Right cardiac atrium (tissue), 5 donors: ENCODE data around the gene ALK. TPM values are rescaled to one million over a fixed set of nuclear protein-coding genes. Genes with fewer than 3 reads are reported as not detected.

Source experiments
- ATAC-seq, 2 donors: fragments of 200-7000 bp; cut with Tn5 transposase; one replicate each; pipeline versions ENCODE4 v1.8.0 to v1.9.1; 2020; ENCODE audit warnings: moderate library complexity in 2 of 2, mild to moderate bottlenecking in 1 of 2
- DNase-seq, 3 donors: peaks; one replicate each; pipeline ENCODE4 v3.0.0-alpha.2; 2020
- H3K27ac ChIP-seq: one replicate; pipeline ENCODE4 v1.5.1; 2013; ENCODE audit warnings: mild to moderate bottlenecking, low read length, control low read depth, moderate library complexity
- H3K27me3 ChIP-seq: one replicate; pipeline ENCODE4 v1.6.1; 2013; ENCODE audit not compliant: control insufficient read depth, insufficient read depth
- H3K4me1 ChIP-seq: one replicate; pipeline ENCODE4 v1.6.1; 2013; ENCODE audit warnings: low read length; ENCODE audit not compliant: control insufficient read depth, insufficient read depth
- H3K4me3 ChIP-seq: one replicate; pipeline ENCODE4 v1.5.1; 2013; ENCODE audit warnings: low read length, control low read depth
- H3K9me3 ChIP-seq: one replicate; pipeline ENCODE4 v1.6.1; 2013; ENCODE audit warnings: low read length; ENCODE audit not compliant: control insufficient read depth
- WGBS: extraction: QIAGEN DNeasy Blood & Tissue Kit; methylation state at CpG from one replicate; pipeline ENCODE4 v1.1.7; 2013; 5-methylcytosine and 5-hydroxymethylcytosine counted together
- intact Hi-C, 4 donors: fragments of 100-400 bp; cut with DNase I; formaldehyde crosslinking; loops; one replicate each; pipeline versions ENCODE4 v1.11.0 to v1.14.0; 2022 to 2023
- polyA plus RNA-seq: library from polyadenylated mRNA; stranded (reverse); fragments of 200-250 nt; gene quantifications from one replicate; pipeline ENCODE4 v1.2.3, GENCODE V29; 2013
- total RNA-seq, 4 donors: library from RNA; stranded (reverse); fragmentation: NEBNext Ultra II Directional; extraction: Animal tissue kit (Norgen Biotek cat#: 25700); gene quantifications; one replicate each; pipeline ENCODE4 v1.2.1, GENCODE V29; 2021
- donor health status: healthy with polysubstance abuse.
- donor health status: DM: no; HTN: yes; CAD: no.
- donor health status: DM: no; HTN: no; CAD: no.
- donor health status: DM: no; HTN: yes; CAD: no; lungs with severe emphysema.
- donor health status: DM: yes; HTN: yes; CAD: no.

The ALK gene
- total and polyA plus RNA-seq, 5 donors = 0.05 to 0.17 (median 0.10) TPM; not detected in 1

GRCh38 chr2:29619689-29620088, 301.7 kb downstream of the ALK start:
- WGBS = 92% methylated on average over 6 of the region's 6 CpGs
- Histone ChIP-seq H3K4me3 (no peak overlapping the region), H3K27ac (no peak overlapping the region), H3K27me3 (no peaks in the 10 kb centered on the region), H3K9me3 (no peaks in the 10 kb centered on the region), H3K4me1 (no peaks in the 10 kb centered on the region)
- ATAC-seq (no peak), DNase-seq (no peak)
- intact Hi-C loops = no loop called here

- intact Hi-C loops = no loop called here
- Histone ChIP-seq H3K27ac (no peak overlapping the region), H3K4me3 (no peak overlapping the region), H3K4me1 (no peaks in the 10 kb centered on the region), H3K27me3 (no peaks in the 10 kb centered on the region), H3K9me3 (no peaks in the 10 kb centered on the region)
- no peak for ATAC-seq
- 79% methylated on average over 2 of the region's 2 CpGs for WGBS
- no peak for DNase-seq
Observed at GRCh38 chr2:29618024-29618423, 303.4 kb downstream of the ALK start.

GRCh38 chr2:29617351-29617750, 304.0 kb downstream of the ALK start:
- WGBS = 79% methylated on average over 3 of the region's 3 CpGs
- no peaks in the 10 kb centered on the region for H3K9me3 ChIP-seq
- no peaks in the 10 kb centered on the region for H3K4me1 ChIP-seq
- H3K4me3 ChIP-seq = no peak overlapping the region
- intact Hi-C loops = no loop called here
- H3K27ac ChIP-seq = no peak overlapping the region
- no peak for ATAC-seq
- no peaks in the 10 kb centered on the region for H3K27me3 ChIP-seq
- DNase-seq = no peak

GRCh38 chr2:29616569-29616968, 304.8 kb downstream of the ALK start:
- no peak for DNase-seq
- Histone ChIP-seq H3K4me3 (no peak overlapping the region), H3K27ac (no peak overlapping the region), H3K27me3 (no peaks in the 10 kb centered on the region), H3K9me3 (no peaks in the 10 kb centered on the region), H3K4me1 (no peaks in the 10 kb centered on the region)
- intact Hi-C loops = no loop called here
- 28% methylated on average over 1 of the region's 1 CpG for WGBS
- ATAC-seq = no peak

GRCh38 chr2:29615841-29616240, 305.5 kb downstream of the ALK start:
- Histone ChIP-seq H3K4me3 (no peak overlapping the region), H3K27ac (no peak overlapping the region), H3K4me1 (no peaks in the 10 kb centered on the region), H3K27me3 (no peaks in the 10 kb centered on the region), H3K9me3 (no peaks in the 10 kb centered on the region)
- ATAC-seq (no peak), DNase-seq (no peak)
- intact Hi-C loops = no loop called here
- 81% methylated on average over 6 of the region's 6 CpGs for WGBS

- Histone ChIP-seq H3K4me3 (no peak overlapping the region), H3K27ac (no peak overlapping the region), H3K9me3 (no peaks in the 10 kb centered on the region), H3K4me1 (no peaks in the 10 kb centered on the region), H3K27me3 (no peaks in the 10 kb centered on the region)
- ATAC-seq (no peak), DNase-seq (no peak)
- intact Hi-C loops = no loop called here
- WGBS = 86% methylated on average over 5 of the region's 5 CpGs
Observed at GRCh38 chr2:29615183-29615582, 306.2 kb downstream of the ALK start.

- ATAC-seq = no peak
- intact Hi-C loops = no loop called here
- WGBS = 85% methylated on average over 6 of the region's 6 CpGs
Observed at GRCh38 chr2:29614295-29614830, 307.0 kb downstream of the ALK start.

GRCh38 chr2:29613792-29614266, 307.6 kb downstream of the ALK start:
- intact Hi-C loops = no loop called here
- H3K9me3 ChIP-seq = no peaks in the 10 kb centered on the region
- no peak for ATAC-seq
- DNase-seq = peak in 1 of 3 donors; percentile 45
- H3K4me1 ChIP-seq = no peaks in the 10 kb centered on the region
- no peaks in the 10 kb centered on the region for H3K27me3 ChIP-seq
- H3K27ac ChIP-seq = no peak overlapping the region
- H3K4me3 ChIP-seq = no peak overlapping the region
- WGBS = 69% methylated on average over 8 of the region's 8 CpGs

More at GRCh38 chr2:29614295-29614830, 307.0 kb downstream of the ALK start:
- Histone ChIP-seq H3K4me3 (no peak overlapping the region), H3K4me1 (no peaks in the 10 kb centered on the region), H3K9me3 (no peaks in the 10 kb centered on the region), H3K27ac (no peak overlapping the region), H3K27me3 (no peaks in the 10 kb centered on the region)
- DNase-seq = no peak

GRCh38 chr2:29613067-29613466, 308.3 kb downstream of the ALK start:
- Histone ChIP-seq H3K4me3 (no peak overlapping the region), H3K27ac (no peak overlapping the region), H3K27me3 (no peaks in the 10 kb centered on the region), H3K4me1 (no peaks in the 10 kb centered on the region), H3K9me3 (no peaks in the 10 kb centered on the region)
- ATAC-seq = no peak
- 92% methylated on average over 3 of the region's 3 CpGs for WGBS
- intact Hi-C loops = no loop called here
- no peak for DNase-seq

- Histone ChIP-seq H3K27ac (no peak overlapping the region), H3K4me3 (no peak overlapping the region), H3K9me3 (no peaks in the 10 kb centered on the region), H3K27me3 (no peaks in the 10 kb centered on the region), H3K4me1 (no peaks in the 10 kb centered on the region)
- intact Hi-C loops = no loop called here
- ATAC-seq = no peak
- no peak for DNase-seq
- WGBS = 85% methylated on average over 4 of the region's 4 CpGs
Observed at GRCh38 chr2:29612568-29612967, 308.8 kb downstream of the ALK start.

- no peaks in the 10 kb centered on the region for H3K27me3 ChIP-seq
- 84% methylated on average over 5 of the region's 5 CpGs for WGBS
- H3K4me1 ChIP-seq = no peaks in the 10 kb centered on the region
- no peak for DNase-seq
- H3K9me3 ChIP-seq = no peaks in the 10 kb centered on the region
- H3K27ac ChIP-seq = no peak overlapping the region
- no peak overlapping the region for H3K4me3 ChIP-seq
- intact Hi-C loops = no loop called here
- no peak for ATAC-seq
Observed at GRCh38 chr2:29611850-29612249, 309.5 kb downstream of the ALK start.

GRCh38 chr2:29611261-29611660, 310.1 kb downstream of the ALK start:
- no peak for ATAC-seq
- H3K4me1 ChIP-seq = no peaks in the 10 kb centered on the region
- DNase-seq = no peak
- intact Hi-C loops = no loop called here
- no peak overlapping the region for H3K27ac ChIP-seq
- no peaks in the 10 kb centered on the region for H3K9me3 ChIP-seq
- no peak overlapping the region for H3K4me3 ChIP-seq
- WGBS = 86% methylated on average over 2 of the region's 2 CpGs
- no peaks in the 10 kb centered on the region for H3K27me3 ChIP-seq
